ENCODE results near the gene POLRMT. TPM values are rescaled to one million over a fixed set of nuclear protein-coding genes. Genes with fewer than 3 reads are reported as not detected.

POLRMT gene
- total and polyA plus RNA-seq, 2 experiments from 2014 or later: 98.0 to 148 TPM

GRCh38 chr19:579842-580155, 53.5 kb downstream of the POLRMT start:
- no peaks in the 10 kb centered on the region for H3K9me3 Mint-ChIP-seq
- peaks cover 55% of the 10 kb centered on the region for H3K79me2 ChIP-seq (replicated peaks; ENCODE audit: insufficient read depth)
- peaks cover 5% of the 10 kb centered on the region for H3K4me1 ChIP-seq (ENCODE audit: insufficient read depth)
- H3K36me3 Mint-ChIP-seq (ENCODE audit: low read depth): peaks cover 28% of the 10 kb centered on the region
- no peaks in the 10 kb centered on the region; the same call in 1 of the 2 replicates for H3K36me3 ChIP-seq (ENCODE audit: insufficient read depth)
- peaks cover 20% of the 10 kb centered on the region for H3K27me3 Mint-ChIP-seq (ENCODE audit: insufficient read depth, low read depth, poor library complexity)
- H3K4me3 ChIP-seq: no peak overlapping the region
- DNase-seq (ENCODE audit: low spot score) (no peak), ATAC-seq (no peak)
- no peak overlapping the region for H3K4me2 ChIP-seq
- no peak for TF ChIP-seq ZNF462 (CRISPR knock-in tag; IDR thresholded peaks at IDR 0.05)
- no peak overlapping the region for H3K4me3 Mint-ChIP-seq
- no peak overlapping the region for H3K27ac ChIP-seq (ENCODE audit: low read depth)
- H3K27ac Mint-ChIP-seq: no peak overlapping the region
- H3K27me3 ChIP-seq (ENCODE audit: insufficient read depth): no peaks in the 10 kb centered on the region
- H4K20me1 ChIP-seq (replicated peaks; ENCODE audit: insufficient read depth): peaks cover 44% of the 10 kb centered on the region
- H3K4me1 Mint-ChIP-seq: peaks cover 15% of the 10 kb centered on the region
- H3K9me2 ChIP-seq (ENCODE audit: insufficient read depth): no peaks in the 10 kb centered on the region
- no peak overlapping the region for H2AFZ ChIP-seq
- H3F3A ChIP-seq (replicated peaks; ENCODE audit: low read depth): peaks cover 22% of the 10 kb centered on the region

GRCh38 chr19:579111-579841, 54.1 kb downstream of the POLRMT start:
- Histone ChIP-seq H3F3A (replicated peaks; ENCODE audit: low read depth) (peaks cover 24% of the 10 kb centered on the region), H3K27ac (ENCODE audit: low read depth) (no peak overlapping the region), H3K27me3 (ENCODE audit: insufficient read depth) (no peaks in the 10 kb centered on the region), H4K20me1 (replicated peaks; ENCODE audit: insufficient read depth) (peaks cover 46% of the 10 kb centered on the region), H2AFZ (no peak overlapping the region), H3K4me3 (no peak overlapping the region), H3K36me3 (ENCODE audit: insufficient read depth) (no peaks in the 10 kb centered on the region; the same call in 1 of the 2 replicates), H3K4me2 (no peak overlapping the region), H3K9me2 (ENCODE audit: insufficient read depth) (no peaks in the 10 kb centered on the region), H3K79me2 (replicated peaks; ENCODE audit: insufficient read depth) (peaks cover 60% of the 10 kb centered on the region), H3K4me1 (ENCODE audit: insufficient read depth) (peaks cover 10% of the 10 kb centered on the region)
- Mint-ChIP-seq H3K4me3 (no peak overlapping the region), H3K4me1 (peaks cover 20% of the 10 kb centered on the region), H3K36me3 (ENCODE audit: low read depth) (peaks cover 31% of the 10 kb centered on the region), H3K27me3 (ENCODE audit: insufficient read depth, low read depth, poor library complexity) (peaks cover 20% of the 10 kb centered on the region), H3K9me3 (no peaks in the 10 kb centered on the region), H3K27ac (no peak overlapping the region)
- DNase-seq (ENCODE audit: low spot score) (no peak), ATAC-seq (no peak)
- TF ChIP-seq REST (IDR thresholded peaks at IDR 0.05; ENCODE audit: unreplicated experiment): no peak
- no peak for TF ChIP-seq ZNF114 (CRISPR knock-in tag; IDR thresholded peaks at IDR 0.05)
- TF ChIP-seq NANOG (IDR thresholded peaks at IDR 0.05; ENCODE audit: borderline replicate concordance): no peak
